ENCODE results near the gene GNB1.

GNB1 gene

DNA sequence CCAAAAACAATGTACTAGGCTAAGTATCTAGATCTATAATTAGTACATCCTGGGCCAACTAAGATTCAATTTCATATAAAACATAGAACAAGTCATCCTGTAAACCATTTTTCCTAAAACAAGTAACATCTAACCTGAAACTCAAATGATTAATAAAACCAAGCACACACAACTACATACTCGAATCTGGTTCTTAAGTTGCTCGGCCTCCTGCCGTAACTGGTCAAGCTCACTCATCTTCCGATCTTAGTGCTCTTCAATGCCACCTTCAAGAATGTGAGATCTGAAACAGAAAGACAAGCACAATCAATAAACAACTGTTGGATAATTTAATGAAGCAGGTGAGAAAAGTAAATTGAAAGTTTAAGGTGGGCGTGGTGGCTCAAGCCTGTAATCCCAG, 65.7 kb downstream of the GNB1 start:
- ATAC-seq (no peak), DNase-seq (no peak)

- ATAC-seq (no peak), DNase-seq (no peak)
Measured at GRCh38 chr1:1819762-1820161, 71.1 kb downstream of the GNB1 start.

- ATAC-seq: no peak
- no peak for DNase-seq
Measured at GRCh38 chr1:1817221-1817620, 73.7 kb downstream of the GNB1 start.

DNA sequence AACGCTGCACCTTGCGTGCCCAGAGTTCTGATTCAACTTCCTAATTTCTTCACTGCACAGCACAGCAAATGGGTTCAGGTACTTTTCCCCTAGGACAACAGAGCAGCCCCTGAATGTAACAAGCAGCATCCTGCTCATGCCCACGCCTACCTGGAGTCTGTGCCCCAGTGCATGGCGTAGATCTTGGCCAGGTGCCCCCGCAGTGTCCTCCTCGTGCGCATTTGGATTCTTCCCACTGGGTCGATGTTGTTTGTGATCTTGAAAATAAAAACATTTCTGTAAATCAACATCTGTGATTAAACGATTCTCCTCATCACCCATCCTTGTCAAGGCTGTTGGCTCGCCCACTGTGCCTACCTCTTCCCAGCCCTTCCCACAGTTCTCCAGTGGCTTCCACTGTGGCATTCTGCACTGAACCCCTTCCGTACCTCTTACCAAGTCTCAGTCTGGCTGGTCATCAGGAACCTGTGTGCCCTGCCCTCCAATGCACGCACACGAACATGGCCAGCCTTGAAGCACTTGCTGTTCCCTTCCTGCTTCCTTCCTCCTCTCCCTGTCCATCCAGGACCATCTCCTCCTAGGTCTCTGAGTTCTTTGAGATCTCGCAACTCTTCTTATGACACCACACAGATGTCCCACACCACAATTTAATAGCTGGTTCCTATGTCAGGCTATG, 75.1 kb downstream of the GNB1 start:
- ATAC-seq (no peak), DNase-seq (no peak)

DNA sequence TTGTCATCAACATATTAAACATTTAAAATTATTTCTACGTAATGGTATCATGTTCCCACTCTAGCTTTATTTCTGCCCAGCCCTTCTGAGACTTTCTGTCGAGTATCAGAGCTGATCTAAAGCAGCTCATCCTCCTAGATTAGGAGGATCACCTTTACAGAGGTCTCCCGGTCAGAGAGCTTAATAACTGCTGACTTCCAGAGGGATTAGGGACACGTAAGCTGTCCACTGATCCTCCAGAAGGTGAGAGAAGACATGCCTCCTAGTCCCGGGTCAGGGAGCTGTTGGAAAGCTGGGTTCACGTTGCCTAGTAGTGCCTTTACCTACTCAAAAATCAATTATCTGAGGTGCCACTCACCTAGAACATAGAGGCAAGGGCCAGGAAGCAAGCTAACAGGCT, 81.4 kb downstream of the GNB1 start:
- no peak for DNase-seq
- no peak for ATAC-seq

DNA sequence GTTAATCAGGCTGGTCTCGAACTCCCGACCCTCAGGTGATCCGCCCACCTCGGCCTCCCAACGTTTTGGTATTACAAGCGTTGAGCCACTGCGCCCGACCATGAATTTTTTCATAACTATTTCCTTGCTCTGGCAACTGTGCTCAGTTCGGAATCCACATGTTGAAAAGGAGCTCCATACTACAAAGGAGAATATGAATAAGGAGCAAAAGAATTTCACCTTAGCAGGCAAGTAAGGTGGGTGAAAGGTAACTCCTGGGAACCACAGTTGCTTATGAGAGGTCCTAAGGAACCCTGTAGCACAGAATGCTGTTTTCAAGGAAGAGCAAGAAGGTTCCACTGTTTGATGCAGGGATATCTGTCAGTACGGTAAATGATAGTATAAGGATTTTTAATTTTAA, 82.7 kb downstream of the GNB1 start:
- no peak for ATAC-seq
- DNase-seq: no peak

GRCh38 chr1:1806890-1807289, 84.0 kb downstream of the GNB1 start:
- ATAC-seq (peak; percentile 40), DNase-seq (no peak)

GRCh38 chr1:1804301-1804700, 86.6 kb downstream of the GNB1 start:
- no peak for ATAC-seq
- DNase-seq: no peak

GRCh38 chr1:1802871-1803270, 88.0 kb downstream of the GNB1 start:
- DNase-seq: no peak
- ATAC-seq: no peak

DNA sequence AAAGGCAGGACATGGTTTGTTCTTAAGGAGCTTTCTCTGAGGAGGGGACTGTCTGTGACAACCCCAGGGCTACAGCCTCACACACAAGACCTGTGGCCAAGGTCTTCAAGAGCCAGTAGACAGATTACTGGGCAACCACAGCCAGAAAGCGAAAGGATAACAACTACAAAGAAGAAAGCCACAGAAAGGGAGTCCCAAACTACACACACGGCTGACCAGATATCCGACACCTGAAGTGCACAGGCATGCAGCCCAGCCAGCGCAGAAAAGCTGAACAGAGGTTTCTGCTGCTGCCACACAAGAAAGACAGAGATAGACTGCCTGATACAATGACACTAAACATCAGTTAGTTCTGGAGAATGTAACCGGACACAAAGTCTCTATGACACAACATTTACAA, 91.2 kb downstream of the GNB1 start:
- DNase-seq (no peak), ATAC-seq (no peak)

GRCh38 chr1:1797731-1798341, 93.1 kb downstream of the GNB1 start:
- ATAC-seq: peak; percentile 37

DNA sequence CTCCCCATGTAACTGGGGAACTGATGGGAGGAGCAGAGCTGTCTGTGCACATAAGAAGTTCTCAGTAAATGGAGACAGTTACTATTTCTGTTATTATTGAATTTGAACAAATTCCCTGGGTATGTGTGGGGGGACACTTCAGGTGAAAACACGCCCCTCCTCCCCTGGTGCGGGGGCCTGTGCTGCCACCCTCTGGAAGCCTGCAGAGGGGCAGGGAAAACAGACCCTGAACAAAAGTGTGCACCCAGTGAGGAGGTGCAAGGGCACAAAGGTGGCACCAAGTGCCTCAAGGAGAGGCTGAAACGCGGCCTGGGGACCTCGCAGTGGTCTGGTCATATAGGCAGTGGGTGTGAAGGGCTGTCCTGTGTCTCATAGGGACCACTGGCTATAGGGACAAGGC, 94.4 kb downstream of the GNB1 start:
- ATAC-seq: no peak

More at GRCh38 chr1:1797731-1798341, 93.1 kb downstream of the GNB1 start:
- no peak for DNase-seq

DNA sequence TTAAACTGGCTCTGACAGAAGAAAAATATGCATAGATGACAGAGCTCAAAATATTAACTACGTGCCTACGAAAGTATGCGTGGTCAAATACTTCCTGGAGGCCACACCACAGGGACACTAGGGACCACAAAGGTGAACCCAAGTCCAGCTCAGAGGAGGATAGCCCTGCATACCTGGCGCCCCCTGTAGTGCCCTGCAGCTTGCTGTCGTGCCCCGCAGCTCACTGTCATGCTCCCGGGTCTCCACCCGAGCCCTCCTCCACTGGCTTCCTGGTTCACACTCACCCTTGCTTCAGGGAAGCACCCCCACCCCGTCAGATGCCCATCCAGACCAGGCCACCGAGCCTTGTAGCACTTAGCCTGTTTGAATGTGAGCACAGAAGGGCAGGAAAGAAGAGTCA, 95.9 kb downstream of the GNB1 start:
- ATAC-seq (no peak), DNase-seq (no peak)

More for the DNA sequence above, 94.4 kb downstream of the GNB1 start:
- DNase-seq: no peak

DNA sequence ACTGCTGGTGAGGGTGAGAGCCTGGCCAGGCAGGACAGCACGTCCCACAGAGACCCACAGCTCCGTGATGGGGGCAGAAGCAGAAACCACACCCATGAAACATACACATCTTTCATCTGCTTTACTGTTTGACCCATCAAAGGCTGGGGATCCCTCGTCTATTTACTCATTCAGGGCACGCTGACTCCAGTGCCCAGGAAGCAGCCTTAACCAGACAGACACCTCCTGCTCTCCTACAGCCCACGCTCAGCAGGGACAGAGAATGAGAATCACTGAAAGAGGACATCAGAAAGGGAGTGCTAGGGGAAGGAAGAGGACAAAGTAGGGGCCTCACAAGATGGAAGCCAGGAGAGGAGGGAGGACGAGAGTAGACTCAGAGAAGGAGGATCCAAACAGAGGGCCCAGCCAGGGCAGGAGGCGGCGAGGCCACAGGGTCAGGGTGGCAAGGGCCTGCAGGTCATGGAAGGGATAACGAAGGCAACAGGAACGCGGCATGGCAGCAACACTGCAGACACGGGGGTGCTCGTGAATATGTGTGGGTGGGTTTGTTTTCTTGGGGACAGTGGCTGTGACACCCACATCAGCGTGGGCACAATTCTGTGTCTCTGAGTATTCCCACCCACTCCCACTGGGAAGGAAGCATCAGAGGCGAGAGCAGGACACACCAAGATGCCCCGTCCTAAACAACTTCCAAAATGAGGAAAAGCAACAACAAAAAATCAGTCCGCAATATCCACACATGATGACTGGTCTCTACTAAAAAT, 97.2 kb downstream of the GNB1 start:
- DNase-seq: no peak
- ATAC-seq: no peak

- ATAC-seq: no peak
- DNase-seq: peak; percentile 23
Measured at GRCh38 chr1:1788646-1789431, 102.0 kb downstream of the GNB1 start.

GRCh38 chr1:1788136-1788535, 102.8 kb downstream of the GNB1 start:
- no peak for DNase-seq
- no peak for ATAC-seq

- DNase-seq (no peak), ATAC-seq (no peak)
Measured at GRCh38 chr1:1786836-1787605, 103.9 kb downstream of the GNB1 start.

DNA sequence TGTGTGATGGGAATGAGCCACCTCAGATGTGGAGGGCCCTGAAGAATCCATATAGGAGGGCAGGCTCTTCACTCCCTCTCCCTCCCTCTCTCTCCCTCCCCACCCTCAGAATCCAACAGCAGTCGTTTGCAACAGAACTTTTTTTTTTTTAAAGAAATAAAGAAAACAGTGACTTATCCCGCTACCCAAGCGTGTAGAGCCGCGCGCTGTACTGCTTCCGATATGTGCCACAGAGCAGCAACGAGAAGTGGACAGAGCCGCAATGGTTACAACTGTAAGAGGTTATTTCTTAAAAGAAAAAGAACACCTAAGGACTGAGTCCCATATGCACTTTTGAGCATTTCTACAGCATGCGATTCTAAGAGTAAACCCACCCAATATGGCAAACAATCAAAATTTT, 105.2 kb downstream of the GNB1 start:
- no peak for DNase-seq
- no peak for ATAC-seq

DNA sequence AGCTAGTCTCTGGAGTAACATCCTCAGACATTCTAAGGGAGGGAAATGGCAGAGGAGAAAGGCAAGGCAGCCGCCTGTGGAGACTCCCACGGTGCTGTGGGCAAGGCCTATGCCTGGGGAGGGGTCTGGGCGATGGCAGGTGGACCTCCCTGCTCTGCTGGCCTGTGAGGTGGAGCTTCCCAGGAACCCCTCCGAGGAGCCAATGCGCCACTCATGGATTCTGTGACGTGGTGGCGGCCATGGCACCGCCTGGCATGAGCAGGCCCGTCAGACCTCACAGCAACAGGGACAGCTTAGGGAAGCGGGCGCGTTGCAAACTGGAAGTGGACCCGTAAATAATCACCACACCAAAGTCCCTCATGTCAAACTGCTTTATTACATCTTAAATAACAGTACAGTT, 106.0 kb downstream of the GNB1 start:
- ATAC-seq (no peak), DNase-seq (no peak)

DNA sequence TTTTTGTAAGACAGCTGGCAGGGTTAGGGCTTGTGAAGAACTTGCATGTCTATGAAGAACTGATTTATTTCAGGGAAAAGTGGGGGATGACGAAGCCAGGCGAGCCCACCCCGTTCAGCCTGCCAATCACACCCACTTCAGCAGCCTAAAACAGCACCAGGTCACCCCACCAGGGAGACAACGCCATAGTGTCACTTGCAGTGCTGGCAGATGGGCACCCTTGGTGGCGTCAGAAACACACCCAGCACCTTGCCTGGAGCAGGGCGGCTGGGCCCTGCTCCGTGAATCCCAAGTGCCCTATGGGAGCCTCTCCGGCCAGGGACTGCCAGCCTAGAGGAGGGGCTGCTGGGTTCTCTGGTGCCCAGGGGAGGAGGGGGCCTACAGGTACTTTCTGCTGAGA, 107.6 kb downstream of the GNB1 start:
- DNase-seq (no peak), ATAC-seq (no peak)

DNA sequence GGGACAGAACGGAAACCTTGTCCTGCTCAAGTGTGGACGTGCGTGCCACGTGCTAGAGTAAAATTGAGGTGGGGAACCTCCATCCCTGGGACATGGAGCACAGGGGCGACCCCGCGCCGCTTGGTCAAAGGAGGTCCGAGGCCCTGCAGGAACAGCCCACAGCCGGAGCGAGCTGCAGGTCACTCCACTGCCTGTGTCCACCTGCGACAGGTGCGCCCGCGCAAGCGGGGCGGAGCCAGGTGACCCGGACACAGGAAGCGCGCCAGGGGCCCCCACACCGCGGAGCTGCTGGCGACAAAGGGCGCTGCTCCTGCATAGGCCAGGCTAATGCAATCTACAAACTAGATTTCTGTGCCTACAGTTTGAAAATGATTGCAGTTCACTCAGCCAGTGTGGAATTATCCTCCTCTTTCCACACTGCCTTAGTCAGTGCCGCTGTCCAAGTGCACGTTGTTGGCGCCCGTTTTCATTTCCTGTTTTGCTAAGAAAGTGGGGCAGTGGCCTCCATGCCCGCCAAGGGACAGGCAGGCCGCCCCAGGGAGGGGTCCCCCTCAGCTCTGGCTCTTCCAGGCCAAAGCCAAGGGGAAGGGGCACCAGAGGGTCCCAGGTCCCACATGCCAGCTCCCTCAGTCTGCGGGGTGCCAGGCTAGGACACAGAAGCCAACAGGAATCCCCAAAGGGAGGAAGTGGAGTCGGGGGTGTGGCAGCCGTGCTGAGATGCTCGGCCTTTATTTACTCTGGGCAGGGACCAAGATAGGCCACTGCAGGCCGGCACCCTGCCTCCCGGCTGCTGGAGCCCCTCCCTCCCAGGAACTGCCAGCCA, 108.3 kb downstream of the GNB1 start:
- ATAC-seq (no peak), DNase-seq (peak; percentile 32)
